Esophagus muscularis mucosa (tissue), 4 donors: ENCODE measurements around the gene CCDC127.

ENCODE experiments used
- EP300 ChIP-seq: sonication (generic); formaldehyde crosslinking; IDR thresholded peaks from one replicate; pipeline ENCODE4 v1.6.1; 2017; ENCODE audit warnings: antibody characterized with exemption
- POLR2A ChIP-seq: fragments of 450-650 bp; IDR thresholded peaks from one replicate; pipeline ENCODE4 v1.6.1; 2017; ENCODE audit warnings: antibody characterized with exemption, moderate library complexity, mild to moderate bottlenecking, low read depth
- POLR2AphosphoS5 ChIP-seq, 2 donors: sonication (generic); formaldehyde crosslinking; IDR thresholded peaks; one replicate each; pipeline ENCODE4 v1.6.1; 2017; ENCODE audit warnings: antibody characterized with exemption in 2 of 2
- TF ChIP-seq, protein P1 (sequence below), 3 experiments: fragments of 200-600 bp in 2 of 3; fragments of 450-650 bp in 1 of 3; sonication (generic) in 2 of 3; IDR thresholded peaks; one replicate each; pipeline ENCODE4 v1.5.1; 2017 to 2019; ENCODE audit warnings: antibody characterized with exemption in 3 of 3, mild to moderate bottlenecking in 2 of 3, moderate library complexity in 1 of 3

DNA sequence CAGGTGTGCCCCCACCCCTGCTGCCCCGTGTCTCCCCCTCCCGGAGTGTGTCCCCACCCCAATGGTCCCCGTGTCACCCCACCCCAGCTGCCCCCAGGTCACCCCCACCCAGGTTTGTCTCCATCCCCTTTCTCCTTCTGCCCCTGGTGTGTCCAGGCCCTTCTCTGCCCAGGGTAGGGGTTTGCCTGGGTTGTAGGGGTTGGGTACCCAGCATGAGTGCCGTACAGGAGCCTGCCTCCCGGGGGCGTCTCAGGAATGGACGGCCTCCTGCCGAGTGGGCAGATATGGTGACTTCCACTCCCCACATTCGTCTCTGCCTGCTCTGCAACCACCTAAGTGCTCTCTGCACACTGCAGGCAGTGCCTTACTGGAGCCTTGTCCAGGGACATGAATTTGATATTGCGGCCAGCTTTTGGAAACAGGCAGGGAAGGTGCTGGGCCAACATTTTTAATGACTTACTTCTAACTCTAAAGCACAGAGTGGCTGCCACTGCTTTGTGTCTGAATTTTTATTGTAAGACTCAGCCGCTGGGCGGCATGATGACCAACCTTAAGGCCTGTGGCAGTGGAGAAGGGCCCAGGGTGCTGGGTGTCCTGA is 20.0 kb downstream of the CCDC127 start:
- TF ChIP-seq POLR2AphosphoS5 (IDR thresholded peaks at IDR 0.05) = no peak
- TF ChIP-seq, protein P1, sequence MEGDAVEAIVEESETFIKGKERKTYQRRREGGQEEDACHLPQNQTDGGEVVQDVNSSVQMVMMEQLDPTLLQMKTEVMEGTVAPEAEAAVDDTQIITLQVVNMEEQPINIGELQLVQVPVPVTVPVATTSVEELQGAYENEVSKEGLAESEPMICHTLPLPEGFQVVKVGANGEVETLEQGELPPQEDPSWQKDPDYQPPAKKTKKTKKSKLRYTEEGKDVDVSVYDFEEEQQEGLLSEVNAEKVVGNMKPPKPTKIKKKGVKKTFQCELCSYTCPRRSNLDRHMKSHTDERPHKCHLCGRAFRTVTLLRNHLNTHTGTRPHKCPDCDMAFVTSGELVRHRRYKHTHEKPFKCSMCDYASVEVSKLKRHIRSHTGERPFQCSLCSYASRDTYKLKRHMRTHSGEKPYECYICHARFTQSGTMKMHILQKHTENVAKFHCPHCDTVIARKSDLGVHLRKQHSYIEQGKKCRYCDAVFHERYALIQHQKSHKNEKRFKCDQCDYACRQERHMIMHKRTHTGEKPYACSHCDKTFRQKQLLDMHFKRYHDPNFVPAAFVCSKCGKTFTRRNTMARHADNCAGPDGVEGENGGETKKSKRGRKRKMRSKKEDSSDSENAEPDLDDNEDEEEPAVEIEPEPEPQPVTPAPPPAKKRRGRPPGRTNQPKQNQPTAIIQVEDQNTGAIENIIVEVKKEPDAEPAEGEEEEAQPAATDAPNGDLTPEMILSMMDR (IDR thresholded peaks at IDR 0.05) = no peak
- no peak for TF ChIP-seq POLR2A
- TF ChIP-seq EP300 = no peak
